GM21515 (cell line): ENCODE data around the gene KCTD4.
"Not testable (repeated sequence)": the region's sequence is repeated elsewhere in the genome, so short reads cannot be mapped to it uniquely, and the experiment has no call there.

Source experiments
- ATAC-seq: cut with Tn5 transposase; IDR thresholded peaks from one replicate; pipeline ENCODE4 v1.9.1; 2021; ENCODE audit not compliant: unreplicated experiment

KCTD4 gene

DNA sequence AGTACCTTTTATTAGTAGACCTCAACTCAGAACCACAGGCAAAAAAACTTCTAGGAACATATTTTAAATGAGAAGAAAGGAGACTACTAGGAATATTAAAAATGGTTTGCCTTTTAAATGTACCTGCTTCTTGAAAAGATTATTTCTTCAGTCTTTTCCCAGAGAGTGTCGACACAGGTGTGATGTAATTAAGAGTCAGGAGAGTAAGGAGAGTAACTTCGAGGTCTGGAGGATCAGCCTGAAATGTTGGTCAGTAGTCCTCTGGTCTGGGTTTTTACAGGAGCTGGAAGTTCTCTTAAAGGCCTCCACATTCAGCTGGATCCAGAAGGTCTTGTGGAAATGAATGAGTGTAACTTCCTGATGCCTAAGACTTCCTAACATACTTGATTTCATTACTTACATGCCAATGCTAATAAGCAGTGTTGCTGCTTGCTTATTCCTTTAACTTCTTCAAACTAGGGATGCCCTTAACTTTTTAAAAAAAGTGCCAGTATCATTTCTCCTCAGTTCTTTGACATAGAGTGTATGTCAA is at the start of gene KCTD4:
Gene KCTD4 (minus strand): TSS at position 345 of the 532 bp plus-strand sequence. CDS start 6,478 bp downstream, outside the sequence.
- no peak for ATAC-seq

DNA sequence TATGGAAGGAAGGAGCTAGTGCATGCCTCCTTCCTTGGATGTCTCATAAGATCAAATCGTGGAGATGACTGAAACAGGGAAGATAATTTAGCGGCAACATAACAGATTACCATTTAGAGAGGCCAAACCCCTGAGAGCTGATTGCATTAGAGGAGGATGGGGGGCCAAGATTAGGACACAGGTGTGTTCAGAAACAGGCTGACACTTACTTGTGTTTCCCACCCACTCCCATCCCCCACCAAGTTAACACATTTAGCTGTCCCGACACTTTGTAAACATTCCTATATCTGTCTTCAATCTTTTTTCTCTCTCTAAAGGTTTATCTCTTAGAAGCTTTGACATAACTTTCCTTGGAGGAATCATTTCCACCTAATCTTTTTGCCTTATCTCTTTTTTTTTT is 48.8 kb upstream of the KCTD4 start:
- no peak for ATAC-seq

DNA sequence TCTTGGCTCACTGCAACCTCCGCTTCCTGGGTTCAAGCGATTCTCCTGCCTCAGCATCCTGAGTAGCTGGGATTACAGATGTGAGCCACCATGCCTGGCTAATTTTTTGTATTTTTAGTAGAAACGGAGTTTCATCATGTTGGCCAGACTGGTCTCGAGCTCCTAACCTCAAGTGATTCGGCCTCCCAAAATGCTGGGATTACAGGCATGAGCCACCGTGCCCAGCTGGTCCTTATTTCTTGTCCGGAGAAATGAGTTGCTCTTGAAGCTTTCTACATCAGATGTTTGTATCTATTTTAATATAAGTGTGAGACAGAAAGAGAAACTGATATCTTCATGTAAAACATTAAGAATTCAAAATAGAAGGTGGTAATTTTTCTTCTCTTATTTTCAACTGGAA is 43.9 kb upstream of the KCTD4 start:
- ATAC-seq: not testable (repeated sequence)

DNA sequence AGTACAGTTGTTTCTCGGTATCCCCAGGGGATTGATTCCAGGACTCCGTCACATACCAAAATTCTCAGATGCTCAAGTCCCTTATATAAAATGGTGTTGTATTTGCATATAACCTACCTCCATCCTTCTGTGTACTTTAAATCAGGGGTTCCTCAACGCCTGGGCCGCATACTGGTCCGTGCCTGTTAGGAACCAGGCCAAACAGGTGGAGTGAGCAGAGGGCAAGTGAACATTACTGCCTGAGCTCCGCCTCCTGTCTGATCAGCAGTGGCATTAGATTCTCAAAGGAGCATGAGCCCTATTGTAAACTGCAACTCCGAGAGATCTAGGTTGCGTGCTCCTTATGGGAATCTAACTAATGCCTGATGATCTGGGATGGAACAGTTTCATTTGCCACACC is 42.2 kb upstream of the KCTD4 start:
- no peak for ATAC-seq

DNA sequence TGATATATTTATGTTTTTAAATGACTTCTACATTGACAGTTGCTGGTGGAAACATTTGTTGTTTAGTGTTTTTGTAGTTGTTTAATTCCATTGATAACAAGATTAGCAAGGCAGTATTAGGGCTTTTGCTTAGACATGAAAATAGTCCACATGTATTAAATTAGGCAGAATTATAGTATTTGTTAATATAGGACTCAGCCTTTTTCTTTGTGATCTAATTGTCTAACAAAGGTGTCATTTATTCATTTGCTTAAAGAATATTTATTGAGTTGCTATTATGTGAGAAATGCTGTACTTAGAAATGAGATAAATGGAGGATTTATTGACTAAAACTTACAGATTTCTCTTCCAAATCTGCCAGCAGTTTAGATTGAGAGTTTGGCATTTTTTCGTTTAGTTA is 41.7 kb upstream of the KCTD4 start:
- no peak for ATAC-seq

DNA sequence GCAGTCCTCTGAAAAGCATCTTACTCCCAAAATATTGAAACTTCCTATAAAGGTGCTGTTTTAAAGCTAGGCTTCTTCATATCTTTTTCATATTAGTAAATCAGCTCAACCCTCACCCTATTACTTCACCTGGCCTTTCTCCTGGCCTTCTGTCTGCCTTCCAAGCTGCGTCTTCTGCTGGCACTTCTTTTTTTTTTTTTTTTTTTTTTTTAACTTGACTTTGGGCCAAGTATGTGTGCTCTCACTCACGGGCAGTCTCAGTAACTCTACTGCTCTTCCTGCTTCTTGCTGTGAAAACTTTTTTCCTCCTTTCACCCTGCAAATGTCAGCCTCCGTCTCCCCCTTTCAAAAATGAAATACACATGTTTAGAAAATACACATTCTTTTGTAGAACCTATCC is 41.2 kb upstream of the KCTD4 start:
- ATAC-seq: no peak

DNA sequence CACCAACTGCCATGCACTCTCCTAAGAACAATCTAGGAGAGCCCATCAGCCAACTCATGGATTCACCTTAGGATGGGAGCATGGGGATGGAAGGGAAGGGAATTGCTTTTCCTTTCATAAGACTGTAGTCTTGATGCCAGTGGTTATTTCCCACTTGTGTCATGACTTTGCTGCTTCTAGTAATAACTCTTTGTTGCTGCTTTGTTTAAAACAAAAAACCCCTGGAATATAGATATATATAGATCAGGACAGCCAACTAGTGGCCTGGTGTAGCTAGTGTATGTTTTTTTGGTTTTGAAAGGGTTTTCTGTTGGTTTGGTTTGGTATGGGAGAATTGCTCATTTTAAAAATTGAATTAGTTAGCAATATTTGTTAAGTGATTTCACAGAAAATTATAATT is 39.3 kb upstream of the KCTD4 start:
- no peak for ATAC-seq

DNA sequence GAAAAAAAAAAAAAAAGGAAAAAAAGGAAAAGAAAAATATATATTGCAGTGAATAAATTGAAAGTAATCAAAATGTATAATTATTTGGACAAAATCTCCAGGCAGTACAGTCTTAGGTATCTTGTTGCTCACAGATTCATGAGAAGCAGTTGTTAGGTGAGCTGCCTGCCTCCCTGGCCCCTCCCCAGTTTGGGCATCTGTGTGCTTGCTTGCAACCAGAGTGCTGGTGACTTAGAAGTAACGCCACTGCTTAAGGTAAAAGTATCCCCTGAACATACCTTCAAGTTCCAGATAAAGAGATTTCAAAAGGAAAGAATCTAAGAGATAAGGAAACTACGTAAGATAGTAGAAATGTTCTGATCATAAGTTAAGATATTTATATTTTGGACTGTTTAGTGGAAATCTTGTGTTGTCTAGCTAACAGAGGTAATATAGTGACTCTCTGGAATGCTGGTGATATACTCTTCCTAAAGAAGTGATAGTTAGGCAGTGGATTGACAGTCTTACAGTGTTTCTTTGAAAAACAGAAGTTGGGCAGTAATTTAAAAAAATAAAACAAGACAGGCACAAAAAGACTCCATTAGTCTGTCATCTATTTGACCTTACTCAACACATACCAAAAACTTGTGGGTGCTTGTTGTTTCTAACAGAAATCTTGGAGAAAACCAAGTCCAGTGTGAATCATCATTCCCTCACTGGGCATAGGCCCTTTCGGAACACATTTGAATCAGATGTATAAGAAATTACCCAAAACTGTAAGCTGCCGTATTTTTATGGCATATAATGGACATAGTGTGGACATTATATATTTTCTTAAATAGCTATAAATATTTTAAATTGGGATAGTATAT is 38.3 kb upstream of the KCTD4 start:
- ATAC-seq: no peak

DNA sequence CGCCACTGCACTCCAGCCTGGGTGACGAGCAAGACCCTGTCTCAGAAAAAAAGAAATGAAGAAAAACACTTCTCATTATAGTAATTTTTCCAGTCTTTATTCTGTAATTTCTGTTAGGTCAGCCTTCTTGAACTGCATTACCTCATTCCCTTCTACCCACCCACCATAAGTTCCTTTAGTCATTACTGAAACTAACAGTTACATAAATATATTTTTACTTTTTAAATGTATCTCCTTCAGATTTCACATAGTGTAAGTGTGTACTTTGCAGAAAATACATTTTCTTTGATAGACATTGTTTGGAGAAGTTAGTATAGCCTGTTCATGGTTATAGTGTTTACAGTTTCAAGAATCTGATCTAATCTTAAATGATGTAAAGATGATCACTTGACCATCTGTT is 31.7 kb upstream of the KCTD4 start:
- ATAC-seq: no peak

DNA sequence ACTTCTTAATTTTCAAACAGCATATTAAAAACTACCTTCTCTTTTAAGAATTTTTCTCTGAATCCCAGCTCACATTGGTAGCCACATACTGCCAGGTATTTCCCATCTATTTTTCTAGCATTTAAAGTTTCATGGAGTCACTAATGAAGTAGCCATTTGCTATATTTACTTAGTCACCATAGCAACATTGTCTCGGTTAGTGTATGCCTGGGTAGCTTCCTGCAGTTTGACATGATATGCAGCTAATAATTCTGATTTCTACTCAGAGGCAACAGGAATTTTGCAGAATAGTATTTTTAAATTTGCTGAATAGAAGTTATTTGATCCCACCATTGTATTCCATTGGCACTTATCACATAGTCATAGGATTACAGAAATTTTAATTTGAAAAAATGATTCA is 30.9 kb upstream of the KCTD4 start:
- no peak for ATAC-seq

DNA sequence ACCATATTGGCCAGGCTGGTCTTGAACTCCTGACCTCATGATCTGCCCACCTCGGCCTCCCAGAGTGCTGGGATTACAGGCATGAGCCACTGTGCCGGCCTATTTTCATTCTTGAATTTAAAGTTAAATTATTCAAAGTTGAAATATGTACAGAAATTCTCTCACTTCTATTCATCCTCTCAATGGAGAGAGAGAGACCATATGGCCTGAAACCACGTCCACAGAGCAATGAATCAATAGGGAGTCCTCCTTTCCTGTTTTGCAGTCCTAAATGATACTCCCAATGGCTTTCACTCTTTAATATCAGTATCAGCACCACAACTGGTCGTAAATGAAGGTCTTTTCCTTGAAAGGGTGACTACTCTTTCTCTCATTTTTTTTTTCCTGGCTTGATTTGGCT is 30.5 kb upstream of the KCTD4 start:
- no peak for ATAC-seq

DNA sequence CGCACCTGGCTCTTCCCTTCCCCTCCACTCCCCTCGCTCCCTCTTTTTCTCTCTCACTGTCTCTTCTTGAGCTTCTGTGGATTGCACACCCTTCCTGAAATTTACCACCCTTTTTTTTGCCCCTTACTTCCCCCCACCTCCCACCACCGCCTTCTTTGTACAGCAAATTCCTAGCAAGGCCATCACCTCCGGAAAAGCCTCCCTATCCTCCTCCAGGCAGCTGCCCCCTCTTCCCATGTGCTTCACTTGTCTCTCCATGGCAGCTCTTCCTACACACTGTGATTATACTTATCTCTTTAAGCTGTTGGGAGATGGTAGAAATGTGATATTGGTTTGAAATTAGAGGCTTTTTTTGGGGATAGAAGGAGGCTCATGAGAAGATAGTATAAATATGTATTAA is 28.3 kb upstream of the KCTD4 start:
- ATAC-seq: no peak

DNA sequence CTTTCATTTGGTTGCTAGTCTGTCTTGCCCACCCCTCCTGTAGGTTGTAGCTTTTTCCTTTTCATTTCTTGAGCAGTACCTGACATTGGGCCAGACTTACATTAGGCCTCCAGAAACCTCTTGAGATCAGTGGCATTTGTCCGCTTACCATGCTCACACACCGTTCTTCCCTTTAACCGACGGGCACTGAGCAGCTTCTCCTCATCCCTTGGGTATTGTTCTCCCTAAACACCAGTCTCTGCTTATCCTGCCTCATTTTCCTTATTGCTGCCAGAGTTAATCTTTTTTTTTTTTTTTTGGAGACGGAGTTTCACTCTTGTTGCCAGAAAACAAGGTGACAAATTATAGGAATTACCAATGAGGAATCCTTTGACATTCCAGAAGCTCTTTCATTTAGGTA is 27.2 kb upstream of the KCTD4 start:
- no peak for ATAC-seq

DNA sequence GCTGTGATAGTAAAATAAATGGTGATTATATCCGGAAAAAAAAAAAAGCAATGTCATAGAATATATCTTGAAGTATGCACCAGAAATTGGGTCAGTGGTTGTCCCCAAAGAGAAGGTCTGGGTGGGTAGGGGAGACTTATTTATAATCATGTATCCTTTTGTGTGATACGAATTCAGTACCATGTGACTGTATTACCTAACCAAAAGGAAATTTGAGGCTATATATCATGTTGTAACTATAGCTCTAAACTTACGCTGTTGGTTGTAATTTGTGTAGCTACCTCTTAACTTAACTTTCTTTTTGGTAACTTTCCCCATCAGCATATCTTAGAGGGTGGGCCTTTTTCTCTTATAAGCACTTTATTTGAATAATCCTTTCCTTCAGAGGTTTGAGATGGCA is 25.2 kb upstream of the KCTD4 start:
- no peak for ATAC-seq

DNA sequence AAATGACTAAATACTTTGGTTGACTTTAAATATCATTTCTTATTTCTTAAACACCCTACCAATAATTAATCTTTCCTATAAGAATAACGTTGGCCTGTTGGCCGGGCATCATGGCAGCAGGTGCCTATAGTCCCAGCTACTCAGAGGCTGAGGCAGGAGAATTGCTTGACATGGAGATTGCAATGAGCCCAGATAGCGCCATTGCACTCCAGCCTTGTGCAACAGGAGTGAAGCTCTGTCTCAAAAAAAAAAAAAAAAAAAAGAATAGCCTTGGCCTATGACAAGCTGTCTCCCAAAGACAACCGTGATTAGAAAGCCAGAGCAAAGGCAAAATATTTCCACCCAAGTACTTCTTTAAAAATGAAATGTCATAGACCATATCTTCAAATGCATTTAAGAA is 24.5 kb upstream of the KCTD4 start:
- ATAC-seq: no peak

DNA sequence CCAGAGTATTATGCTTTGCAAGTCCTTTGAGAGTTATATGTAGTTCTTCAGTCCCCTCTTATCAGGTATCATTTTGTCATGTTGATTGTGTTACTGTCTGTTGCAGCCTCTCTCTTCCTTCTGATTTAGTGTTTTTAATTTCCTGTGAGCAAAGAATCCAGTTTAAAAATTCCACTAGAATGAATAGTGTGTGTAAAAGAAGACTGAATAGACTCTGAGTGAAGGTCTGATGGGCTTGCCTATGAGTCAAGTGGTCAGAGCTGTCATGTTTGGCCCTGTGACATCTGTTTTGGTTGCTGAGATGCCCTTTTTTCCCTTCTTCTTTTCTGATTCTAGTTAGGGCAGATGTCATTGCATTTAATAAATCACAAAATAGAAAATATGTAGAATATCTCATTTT is 23.3 kb upstream of the KCTD4 start:
- ATAC-seq: no peak

DNA sequence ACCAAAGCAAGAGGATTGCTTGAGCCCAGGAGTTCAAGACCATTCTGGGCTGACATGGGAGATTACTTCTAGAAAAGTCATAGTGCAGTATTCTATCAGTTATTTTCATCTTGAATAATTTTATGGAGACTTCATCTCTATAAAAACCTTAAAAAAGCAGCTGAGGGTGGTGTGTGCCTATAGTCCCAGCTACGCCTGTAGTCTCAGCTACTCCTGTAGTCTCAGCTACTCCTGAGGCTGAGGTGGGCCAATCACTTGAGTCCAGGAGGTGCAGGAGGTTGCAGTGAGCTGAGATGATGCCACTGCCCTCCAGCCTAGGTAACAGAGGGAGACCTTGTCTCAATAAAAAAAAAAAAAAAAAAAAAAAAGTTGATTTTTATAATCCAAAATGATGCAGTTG is 22.1 kb upstream of the KCTD4 start:
- no peak for ATAC-seq

DNA sequence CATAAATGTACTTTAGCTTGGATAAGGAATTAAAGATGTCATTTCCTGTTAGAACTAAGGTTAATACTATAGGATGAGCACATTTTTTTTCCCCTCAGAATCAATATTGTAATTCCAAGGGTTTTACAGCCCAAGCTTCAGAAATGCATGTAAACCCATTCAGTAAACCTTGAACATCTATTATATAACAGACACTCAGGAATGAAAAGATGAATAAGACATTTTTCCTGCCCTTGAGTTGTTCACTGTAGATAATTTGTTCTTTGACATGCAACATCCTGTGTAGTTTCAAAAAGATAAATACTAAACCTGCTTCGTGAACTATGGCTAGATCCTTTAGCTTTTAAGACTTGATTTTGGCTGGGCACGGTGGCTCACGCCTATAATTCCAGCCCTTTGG is 21.7 kb upstream of the KCTD4 start:
- no peak for ATAC-seq

DNA sequence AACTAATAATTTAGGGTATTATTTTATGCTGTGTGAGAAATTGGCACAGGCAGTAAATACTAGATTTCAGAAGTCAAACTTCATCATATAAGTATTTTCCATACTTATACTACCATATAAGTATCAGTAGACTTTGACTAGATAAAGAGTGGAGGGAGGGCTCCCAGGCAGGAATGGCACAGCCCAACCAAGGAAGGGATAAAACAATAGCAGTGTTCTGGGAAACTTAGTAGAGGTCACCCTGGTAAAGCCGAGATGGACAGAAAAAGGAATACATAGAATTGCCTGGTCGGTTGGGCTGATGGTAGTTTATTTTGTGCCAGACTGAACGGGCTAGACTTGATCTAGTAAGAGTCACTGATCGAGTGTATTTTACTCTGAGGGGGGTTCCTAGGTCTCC is 19.6 kb upstream of the KCTD4 start:
- no peak for ATAC-seq

DNA sequence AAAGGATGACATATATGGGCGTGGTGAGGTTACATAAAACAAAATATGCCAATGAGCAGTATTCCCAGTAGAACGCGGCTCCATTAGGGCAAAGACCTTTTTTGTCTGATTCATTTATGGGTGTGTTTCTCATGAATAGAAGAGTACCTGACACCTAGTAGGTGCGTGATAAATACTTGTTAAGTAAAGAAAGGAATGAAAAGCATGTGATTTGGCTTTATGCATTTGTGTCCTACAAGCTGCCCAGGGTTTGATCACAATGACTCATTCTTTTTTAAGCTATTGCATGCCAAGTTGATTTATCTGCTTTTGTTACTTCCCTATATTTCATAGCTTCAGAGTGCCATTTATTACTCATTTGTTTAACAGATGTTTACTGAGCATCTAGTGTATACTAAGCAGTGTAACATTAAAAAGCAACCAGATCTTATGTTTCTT is 19.1 kb upstream of the KCTD4 start:
- ATAC-seq: no peak

DNA sequence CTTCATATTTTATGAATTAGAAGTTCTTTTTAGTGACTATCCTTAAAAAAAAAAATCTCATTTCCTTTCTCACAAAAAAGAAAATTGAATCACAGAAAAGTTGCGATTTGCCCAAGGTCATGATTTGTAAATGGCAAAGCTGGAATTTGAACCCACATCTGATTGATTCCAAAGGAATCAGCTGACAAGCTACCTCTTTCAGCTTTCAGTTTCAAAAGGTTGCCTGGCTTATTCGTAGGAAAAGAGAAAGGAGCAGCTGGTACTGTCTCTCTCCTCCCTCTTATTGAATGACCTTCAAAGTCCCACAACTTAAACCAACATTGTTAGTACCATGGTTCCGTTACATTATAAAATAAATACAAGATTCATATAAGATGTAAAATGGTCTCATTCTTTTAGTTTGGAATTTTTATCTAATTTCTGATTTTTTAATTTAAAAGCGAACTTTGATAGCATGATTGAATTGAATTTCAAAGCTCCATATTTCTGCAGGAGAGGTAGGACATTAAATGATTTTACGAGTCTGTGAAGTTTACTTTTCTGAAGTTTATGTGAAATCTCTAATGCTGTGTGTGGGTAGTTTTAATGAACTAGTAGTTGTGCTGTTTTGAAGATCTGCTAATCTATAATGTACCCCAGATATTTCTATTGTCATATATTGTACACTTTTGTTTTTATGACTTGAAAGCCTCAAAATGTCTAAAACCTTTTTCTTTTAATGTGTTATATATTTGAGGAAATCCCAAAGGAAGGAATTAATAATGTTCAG is 18.5 kb upstream of the KCTD4 start:
- ATAC-seq: no peak

DNA sequence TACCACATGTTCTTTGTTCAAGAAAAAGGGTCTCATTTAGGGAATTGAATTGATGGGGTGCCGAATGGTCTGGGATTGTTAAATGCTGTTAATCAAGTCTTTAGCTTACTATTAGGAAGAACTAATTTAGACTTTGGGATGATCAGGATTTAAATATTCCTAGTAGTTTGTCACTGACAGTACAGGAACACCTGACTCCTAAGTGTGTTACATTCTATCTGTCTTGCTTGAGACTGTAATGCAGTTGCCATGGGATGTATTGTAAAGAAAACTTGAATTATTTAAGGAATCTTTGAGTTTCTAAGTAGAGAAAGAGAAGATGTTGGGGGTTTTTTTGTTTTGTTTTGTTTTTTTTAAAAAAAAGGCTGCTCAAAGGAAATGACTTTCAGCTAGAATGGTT is 17.8 kb upstream of the KCTD4 start:
- ATAC-seq: no peak
